ENCODE data around the gene CCDC167.

DNA sequence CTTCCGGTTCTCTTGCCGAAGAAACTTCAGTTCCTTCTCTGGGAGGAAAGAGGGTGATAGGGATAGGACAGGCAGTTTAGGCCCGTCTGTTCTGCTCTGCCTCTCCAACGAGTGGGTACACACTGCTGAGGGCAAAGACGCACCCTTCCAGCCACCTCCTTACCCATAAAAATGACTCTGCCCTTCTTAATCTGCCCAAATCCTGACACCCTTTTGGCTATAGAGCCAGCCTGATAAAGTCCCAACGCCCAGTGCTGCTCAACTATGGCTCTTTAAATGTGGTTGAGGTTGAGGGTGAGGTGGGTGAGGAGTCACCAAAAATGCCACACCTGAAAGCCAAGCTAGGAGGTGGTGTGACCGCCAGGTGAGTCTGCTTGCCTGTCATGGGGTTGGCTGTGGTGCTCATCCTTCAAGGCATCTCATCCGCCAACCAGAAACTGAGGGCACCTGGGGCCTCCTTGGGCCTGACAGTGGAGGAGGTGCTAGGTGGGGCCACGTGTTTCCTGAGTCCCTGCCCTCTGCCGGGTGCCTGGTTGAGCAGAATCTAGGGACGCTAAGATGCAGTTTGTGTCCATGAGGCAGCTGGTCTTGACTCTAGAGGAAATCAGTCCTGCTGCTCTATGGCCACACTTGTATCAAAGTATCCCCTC lies 16.3 kb downstream of the CCDC167 start:
- TF ChIP-seq, protein P1, sequence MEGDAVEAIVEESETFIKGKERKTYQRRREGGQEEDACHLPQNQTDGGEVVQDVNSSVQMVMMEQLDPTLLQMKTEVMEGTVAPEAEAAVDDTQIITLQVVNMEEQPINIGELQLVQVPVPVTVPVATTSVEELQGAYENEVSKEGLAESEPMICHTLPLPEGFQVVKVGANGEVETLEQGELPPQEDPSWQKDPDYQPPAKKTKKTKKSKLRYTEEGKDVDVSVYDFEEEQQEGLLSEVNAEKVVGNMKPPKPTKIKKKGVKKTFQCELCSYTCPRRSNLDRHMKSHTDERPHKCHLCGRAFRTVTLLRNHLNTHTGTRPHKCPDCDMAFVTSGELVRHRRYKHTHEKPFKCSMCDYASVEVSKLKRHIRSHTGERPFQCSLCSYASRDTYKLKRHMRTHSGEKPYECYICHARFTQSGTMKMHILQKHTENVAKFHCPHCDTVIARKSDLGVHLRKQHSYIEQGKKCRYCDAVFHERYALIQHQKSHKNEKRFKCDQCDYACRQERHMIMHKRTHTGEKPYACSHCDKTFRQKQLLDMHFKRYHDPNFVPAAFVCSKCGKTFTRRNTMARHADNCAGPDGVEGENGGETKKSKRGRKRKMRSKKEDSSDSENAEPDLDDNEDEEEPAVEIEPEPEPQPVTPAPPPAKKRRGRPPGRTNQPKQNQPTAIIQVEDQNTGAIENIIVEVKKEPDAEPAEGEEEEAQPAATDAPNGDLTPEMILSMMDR (IDR thresholded peaks at IDR 0.05) = no peak
- TF ChIP-seq POLR2A (IDR thresholded peaks at IDR 0.05) (no peak), EP300 (IDR thresholded peaks at IDR 0.05) (no peak), POLR2AphosphoS5 (IDR thresholded peaks at IDR 0.05) (no peak)

All from sigmoid colon (tissue), 4 donors.